Right lobe of liver (tissue), 6 donors: ENCODE data around the gene HCK. TPM values are rescaled to one million over a fixed set of nuclear protein-coding genes. Genes with fewer than 3 reads are reported as not detected.

ENCODE experiments used
- ATAC-seq, 4 donors: fragments of 200-7000 bp; cut with Tn5 transposase; one replicate each; pipeline ENCODE4 v1.9.1; 2020; ENCODE audit warnings: mild to moderate bottlenecking in 4 of 4, moderate library complexity in 4 of 4
- DNase-seq, 3 donors: peaks; one replicate each; pipeline ENCODE4 v3.0.0-alpha.2; 2020
- H3K27ac ChIP-seq, 3 donors: fragments of 200-600 bp; one replicate each; pipeline ENCODE4 v1.8.0; 2022
- H3K27me3 ChIP-seq, 2 donors: fragments of 200-600 bp; one replicate each; pipeline ENCODE4 v1.8.0; 2022
- H3K36me3 ChIP-seq, 4 donors: fragments of 200-600 bp; sonication (generic) in 1 of 4; one replicate each; pipeline versions ENCODE4 v1.5.1 to v1.8.0; 2017 to 2022; ENCODE audit warnings: control low read depth in 1 of 4
- H3K4me1 ChIP-seq, 4 donors: fragments of 200-600 bp; sonication (generic) in 1 of 4; one replicate each; pipeline versions ENCODE4 v1.5.1 to v1.8.0; 2017 to 2022; ENCODE audit warnings: control low read depth in 1 of 4
- H3K4me3 ChIP-seq, 3 donors: fragments of 200-600 bp; one replicate each; pipeline ENCODE4 v1.8.0; 2022
- H3K9me3 ChIP-seq, 4 donors: fragments of 200-600 bp; sonication (generic) in 1 of 4; one replicate each; pipeline versions ENCODE4 v1.5.1 to v1.8.0; 2017 to 2022; ENCODE audit warnings: control low read depth in 1 of 4
- CTCF ChIP-seq, 4 donors: fragments of 200-600 bp in 3 of 4; fragments of 450-650 bp in 1 of 4; IDR thresholded peaks; one replicate each; pipeline versions ENCODE4 v1.5.1 to v1.8.0; 2016 to 2022; ENCODE audit warnings: antibody characterized with exemption in 4 of 4, mild to moderate bottlenecking in 2 of 4
- POLR2A ChIP-seq: fragments of 450-650 bp; IDR thresholded peaks from one replicate; pipeline ENCODE4 v1.6.1; 2017; ENCODE audit warnings: antibody characterized with exemption, mild to moderate bottlenecking
- WGBS: methylation state at CpG from one replicate; pipeline ENCODE4 v1.1.6; 2018; ENCODE audit warnings: low coverage, low lambda C conversion rate; ENCODE audit not compliant: insufficient coverage; ENCODE audit errors: missing lambda C conversion rate; 5-methylcytosine and 5-hydroxymethylcytosine counted together
- intact Hi-C, 2 donors: fragments of 100-400 bp; cut with DNase I; formaldehyde crosslinking; loops; one replicate each; pipeline versions ENCODE4 v1.11.2 to v1.14.1; 2022
- total RNA-seq, 6 experiments: library from RNA; depleted of rRNA in 2 of 6; stranded (reverse); fragments of >200 nt in 2 of 6; fragmentation: NEBNext Ultra II Directional in 3 of 6; extraction: Animal tissue kit (Norgen Biotek cat#: 25700) in 3 of 6; gene quantifications; one replicate each; pipeline versions ENCODE4 v1.1.0 to v1.2.4, GENCODE V29; 2016 to 2023
- donor health status: DM: no; HTN: yes; CAD: no.
- donor health status: DM: no; HTN: no; CAD: no.
- donor health status: DM: no; HTN: no; CAD: no.
- donor health status: DM: no; HTN: yes; CAD: no.
- donor health status: DM: no; HTN: yes; CAD: no.

Gene HCK
- total RNA-seq, 6 experiments from 2014 or later, result 2.9 to 17.1 (median 5.6) TPM

- 95% methylated on average over 3 of the region's 8 CpGs for WGBS
- no peak for TF ChIP-seq CTCF (IDR thresholded peaks at IDR 0.05)
- no peak for TF ChIP-seq POLR2A
- DNase-seq (no peak), ATAC-seq (no peak)
- Histone ChIP-seq H3K27me3 (no peaks in the 10 kb centered on the region), H3K36me3 (peaks cover 3 to 86% (median 35%) of the 10 kb centered on the region in 4 donors), H3K4me3 (no peak overlapping the region), H3K27ac (no peak overlapping the region), H3K4me1 (no peaks in the 10 kb centered on the region), H3K9me3 (no peaks in the 10 kb centered on the region)
- intact Hi-C loops, result no loop called here
These were observed 86.9 kb downstream of the HCK start for GRCh38 chr20:32138921-32139320.

- intact Hi-C loops, result no loop called here
- no peak for ATAC-seq
- Histone ChIP-seq H3K27ac (no peak overlapping the region), H3K36me3 (peaks cover 3 to 93% (median 41%) of the 10 kb centered on the region in 4 donors), H3K9me3 (no peaks in the 10 kb centered on the region), H3K27me3 (no peaks in the 10 kb centered on the region), H3K4me1 (no peaks in the 10 kb centered on the region), H3K4me3 (no peak overlapping the region)
- TF ChIP-seq POLR2A, result no peak
- DNase-seq, result no peak
- 88% methylated on average over 3 of the region's 3 CpGs for WGBS
These were observed 87.9 kb downstream of the HCK start for GRCh38 chr20:32139947-32140346.

GRCh38 chr20:32140603-32141002, 88.6 kb downstream of the HCK start:
- H3K9me3 ChIP-seq, result no peaks in the 10 kb centered on the region
- TF ChIP-seq POLR2A, result no peak
- TF ChIP-seq CTCF (IDR thresholded peaks at IDR 0.05), result no peak
- DNase-seq (no peak), ATAC-seq (no peak)
- H3K36me3 ChIP-seq, result peaks cover 3 to 93% (median 46%) of the 10 kb centered on the region in 4 donors
- H3K27ac ChIP-seq, result no peak overlapping the region
- intact Hi-C loops, result no loop called here
- H3K4me1 ChIP-seq, result no peaks in the 10 kb centered on the region
- H3K4me3 ChIP-seq, result no peak overlapping the region
- WGBS, result 0% methylated on average over 1 of the region's 4 CpGs
- no peaks in the 10 kb centered on the region for H3K27me3 ChIP-seq

GRCh38 chr20:32141465-32141980, 89.5 kb downstream of the HCK start:
- no peak for TF ChIP-seq CTCF (IDR thresholded peaks at IDR 0.05)
- TF ChIP-seq POLR2A, result no peak
- Histone ChIP-seq H3K27me3 (no peaks in the 10 kb centered on the region), H3K9me3 (no peaks in the 10 kb centered on the region), H3K27ac (no peak overlapping the region), H3K4me1 (no peaks in the 10 kb centered on the region), H3K4me3 (no peak overlapping the region), H3K36me3 (peaks cover 3 to 93% (median 47%) of the 10 kb centered on the region in 4 donors)
- WGBS, result 70% methylated on average over 2 of the region's 21 CpGs
- no peak for DNase-seq
- ATAC-seq, result no peak
- intact Hi-C loops, result no loop called here

GRCh38 chr20:32142088-32142487, 90.0 kb downstream of the HCK start:
- no peaks in the 10 kb centered on the region for H3K4me1 ChIP-seq
- DNase-seq (no peak), ATAC-seq (no peak)
- TF ChIP-seq POLR2A, result no peak
- no peak for TF ChIP-seq CTCF (IDR thresholded peaks at IDR 0.05)
- intact Hi-C loops, result no loop called here
- H3K36me3 ChIP-seq, result peaks cover 3 to 91% (median 45%) of the 10 kb centered on the region in 4 donors
- 98% methylated on average over 5 of the region's 5 CpGs for WGBS
- H3K9me3 ChIP-seq, result no peaks in the 10 kb centered on the region
- H3K4me3 ChIP-seq, result no peak overlapping the region
- no peaks in the 10 kb centered on the region for H3K27me3 ChIP-seq
- no peak overlapping the region for H3K27ac ChIP-seq
